H1 (cell line): ENCODE data around the gene SCG2. TPM values are rescaled to one million over a fixed set of nuclear protein-coding genes. Genes with fewer than 3 reads are reported as not detected.

Source experiments
- CTCF ChIA-PET: fragments of 300-600 bp; sonication (Branson Sonifier 250); formaldehyde crosslinking; loops from one replicate; lab custom pipeline; 2021; ENCODE audit not compliant: partially characterized antibody; lab: Charles Lee
- POLR2A ChIA-PET: fragments of 300-600 bp; sonication (Branson Sonifier 250); formaldehyde crosslinking; loops from one replicate; lab custom pipeline; 2021; ENCODE audit warnings: inconsistent platforms; ENCODE audit not compliant: partially characterized antibody; lab: Charles Lee
- DNase-seq, 2 experiments: peaks; one replicate each; pipeline versions ENCODE4 v3.0.0 to v3.0.0-alpha.2; 2010 to 2022; ENCODE audit warnings: low spot score in 2 of 2, low read depth in 1 of 2, mixed read lengths in 1 of 2
- FAIRE-seq: peaks from 2 replicates; lab custom pipeline; 2011; peaks lifted over from hg19 to GRCh38; lab: Jason Lieb, UNC
- H2AFZ ChIP-seq: 2 replicates; pipeline ENCODE4 v1.8.1; 2012; ENCODE audit warnings: low read length, inconsistent platforms
- H2AK5ac ChIP-seq: 2 replicates; pipeline ENCODE4 v1.6.1; 2013; ENCODE audit warnings: low read depth, low read length
- H2BK120ac ChIP-seq: replicated peaks from 2 replicates; pipeline ENCODE3; 2013; ENCODE audit warnings: low read depth, low read length, inconsistent platforms
- H2BK12ac ChIP-seq: 2 replicates; pipeline ENCODE4 v1.6.1; 2013; ENCODE audit warnings: low read depth, low read length
- H2BK15ac ChIP-seq: 2 replicates; pipeline ENCODE4 v1.6.1; 2013; ENCODE audit warnings: low read length
- H2BK20ac ChIP-seq: 2 replicates; pipeline ENCODE4 v1.6.1; 2013; ENCODE audit warnings: low read length
- H2BK5ac ChIP-seq: 2 replicates; pipeline ENCODE4 v1.6.1; 2013; ENCODE audit warnings: low read depth, low read length
- H3K14ac ChIP-seq: 2 replicates; pipeline ENCODE4 v1.6.1; 2013; ENCODE audit warnings: inconsistent platforms; ENCODE audit not compliant: insufficient read length
- H3K18ac ChIP-seq: 2 replicates; pipeline ENCODE4 v1.6.1; 2013; ENCODE audit warnings: low read length; ENCODE audit errors: extremely low read depth
- H3K23ac ChIP-seq: 2 replicates; pipeline ENCODE4 v1.6.1; 2013; ENCODE audit warnings: inconsistent platforms; ENCODE audit not compliant: insufficient read length
- H3K23me2 ChIP-seq: 2 replicates; pipeline ENCODE4 v1.6.1; 2013; ENCODE audit warnings: low read depth, low read length
- H3K27ac ChIP-seq: 2 replicates; pipeline ENCODE4 v1.6.1; 2011; ENCODE audit warnings: low read depth, low read length, inconsistent platforms
- H3K27me3 ChIP-seq, 4 experiments: replicated peaks in 1 of 4; 1 replicate in 1 of 4; 2 replicates in 3 of 4; pipeline versions ENCODE4 v1.6.1 to v1.8.1; 2011 to 2013; ENCODE audit warnings: low read length in 3 of 4, mild to moderate bottlenecking in 3 of 4, inconsistent platforms in 2 of 4, mixed read lengths in 2 of 4, moderate library complexity in 1 of 4; ENCODE audit not compliant: control insufficient read depth in 3 of 4, insufficient read depth in 3 of 4; ENCODE audit errors: extremely low read depth in 1 of 4
- H3K36me3 ChIP-seq, 4 experiments: 2 replicates each; pipeline versions ENCODE4 v1.6.1 to v1.8.1; 2011 to 2013; ENCODE audit warnings: mild to moderate bottlenecking in 4 of 4, low read length in 3 of 4, moderate library complexity in 2 of 4, control low read depth in 1 of 4, inconsistent platforms in 1 of 4; ENCODE audit not compliant: insufficient read depth in 4 of 4, control insufficient read depth in 2 of 4
- H3K4ac ChIP-seq: replicated peaks from 2 replicates; pipeline ENCODE3; 2013; ENCODE audit warnings: low read length, low read depth, mixed read lengths, inconsistent platforms; ENCODE audit not compliant: insufficient read length
- H3K4me1 ChIP-seq, 4 experiments: replicated peaks in 1 of 4; 1 replicate in 1 of 4; 2 replicates in 3 of 4; pipeline versions ENCODE4 v1.6.1 to v1.8.1; 2011 to 2013; ENCODE audit warnings: low read length in 3 of 4, inconsistent platforms in 2 of 4, mixed read lengths in 1 of 4; ENCODE audit not compliant: insufficient read depth in 4 of 4, control insufficient read depth in 3 of 4
- H3K4me2 ChIP-seq, 2 experiments: 2 replicates each; pipeline versions ENCODE4 v1.6.1 to v1.8.1; 2011 to 2013; ENCODE audit warnings: low read depth in 2 of 2, low read length in 2 of 2, control low read depth in 1 of 2, inconsistent platforms in 1 of 2, mild to moderate bottlenecking in 1 of 2; ENCODE audit not compliant: insufficient read depth in 1 of 2
- H3K4me3 ChIP-seq, 4 experiments: fragments of 200-600, 300-600 bp in 1 of 4; sonication (generic), shearing (Covaris generic), sonication (Bioruptor Twin) in 1 of 4; 2 replicates each; pipeline versions ENCODE4 v1.5.1 to v1.8.1; 2011 to 2016; ENCODE audit warnings: low read length in 4 of 4, low read depth in 3 of 4, control low read depth in 2 of 4, inconsistent platforms in 2 of 4, mild to moderate bottlenecking in 2 of 4, mixed read lengths in 1 of 4, moderate library complexity in 1 of 4; ENCODE audit not compliant: insufficient read depth in 2 of 4; ENCODE audit errors: extremely low read depth in 1 of 4
- H3K56ac ChIP-seq: replicated peaks from 2 replicates; pipeline ENCODE3; 2013; ENCODE audit warnings: low read depth, mild to moderate bottlenecking, mixed read lengths, low read length, inconsistent platforms; ENCODE audit not compliant: insufficient read length
- H3K79me1 ChIP-seq: 2 replicates; pipeline ENCODE4 v1.6.1; 2013; ENCODE audit warnings: low read depth, low read length, control low read depth
- H3K79me2 ChIP-seq, 2 experiments: 2 replicates each; pipeline versions ENCODE4 v1.6.1 to v1.8.1; 2012 to 2013; ENCODE audit warnings: low read length in 2 of 2, mild to moderate bottlenecking in 2 of 2, inconsistent platforms in 1 of 2; ENCODE audit not compliant: insufficient read depth in 2 of 2, control insufficient read depth in 1 of 2
- H3K9ac ChIP-seq, 4 experiments: replicated peaks in 1 of 4; 1 replicate in 1 of 4; 2 replicates in 3 of 4; pipeline versions ENCODE4 v1.6.1 to v1.8.1; 2011 to 2013; ENCODE audit warnings: low read depth in 3 of 4, low read length in 3 of 4, control low read depth in 2 of 4, mild to moderate bottlenecking in 2 of 4, moderate library complexity in 2 of 4, inconsistent platforms in 1 of 4; ENCODE audit errors: extremely low read depth in 1 of 4
- H3K9me3 ChIP-seq, 2 experiments: 2 replicates each; pipeline versions ENCODE4 v1.6.1 to v1.8.1; 2012 to 2013; ENCODE audit warnings: mild to moderate bottlenecking in 2 of 2, moderate library complexity in 2 of 2, control low read depth in 1 of 2, inconsistent platforms in 1 of 2, low read depth in 1 of 2, low read length in 1 of 2, mixed read lengths in 1 of 2; ENCODE audit not compliant: insufficient read depth in 2 of 2
- H4K20me1 ChIP-seq, 2 experiments: replicated peaks in 1 of 2; 2 replicates each; pipeline versions ENCODE3 to v1.8.1; 2011 to 2013; ENCODE audit warnings: inconsistent platforms in 2 of 2, low read length in 2 of 2, mild to moderate bottlenecking in 1 of 2; ENCODE audit not compliant: insufficient read depth in 2 of 2, control insufficient read depth in 1 of 2
- H4K5ac ChIP-seq: 2 replicates; pipeline ENCODE4 v1.6.1; 2013; ENCODE audit warnings: low read length, low read depth, mixed read lengths, inconsistent platforms; ENCODE audit not compliant: insufficient read length
- H4K8ac ChIP-seq: 2 replicates; pipeline ENCODE4 v1.8.0; 2013; ENCODE audit warnings: mild to moderate bottlenecking, moderate library complexity, low read length, inconsistent platforms; ENCODE audit not compliant: insufficient read depth; ENCODE audit errors: extremely low read depth
- H4K91ac ChIP-seq: replicated peaks from 2 replicates; pipeline ENCODE3; 2013; ENCODE audit warnings: low read length, mixed read lengths, inconsistent platforms; ENCODE audit not compliant: insufficient read length
- BCL11A ChIP-seq, 2 experiments: IDR thresholded peaks; one replicate each; pipeline ENCODE4 v1.6.1; 2011; ENCODE audit warnings: low read depth in 2 of 2, low read length in 2 of 2, mild to moderate bottlenecking in 2 of 2
- CBX8 ChIP-seq: fragments of 300-800, 300-1000 bp; sonication (generic); IDR thresholded peaks from 2 replicates; pipeline ENCODE4 v1.7.1; 2016; ENCODE audit warnings: low read depth, low read length, borderline replicate concordance
- EP300 ChIP-seq, 2 experiments: IDR thresholded peaks; 1 replicate in 1 of 2; 2 replicates in 1 of 2; pipeline ENCODE4 v1.6.1; 2011 to 2012; ENCODE audit warnings: low read depth in 2 of 2, low read length in 2 of 2, mild to moderate bottlenecking in 2 of 2, borderline replicate concordance in 1 of 2, inconsistent platforms in 1 of 2, moderate library complexity in 1 of 2
- EZH2 ChIP-seq: fragments of 200-600 bp; sonication (generic); IDR thresholded peaks from 2 replicates; pipeline ENCODE4 v1.7.1; 2012; ENCODE audit warnings: low read depth, mild to moderate bottlenecking, moderate library complexity, low read length, inconsistent platforms; ENCODE audit not compliant: severe bottlenecking
- FOSL1 ChIP-seq: IDR thresholded peaks from 2 replicates; pipeline ENCODE4 v1.6.1; 2011; ENCODE audit warnings: mild to moderate bottlenecking, low read depth, low read length, moderate library complexity; ENCODE audit not compliant: insufficient read depth
- MAFK ChIP-seq: IDR thresholded peaks from 2 replicates; pipeline ENCODE4 v1.6.1; 2012; ENCODE audit warnings: low read depth, mild to moderate bottlenecking, improper control_type of control experiment, low read length
- POLR2A ChIP-seq, 2 experiments: IDR thresholded peaks; 1 replicate in 1 of 2; 2 replicates in 1 of 2; pipeline ENCODE4 v1.6.1; 2011; ENCODE audit warnings: low read depth in 2 of 2, low read length in 2 of 2, mild to moderate bottlenecking in 2 of 2; ENCODE audit errors: control extremely low read depth in 1 of 2
- POU5F1 ChIP-seq: IDR thresholded peaks from 2 replicates; pipeline ENCODE4 v1.6.1; 2011; ENCODE audit warnings: low read depth, mild to moderate bottlenecking, low read length, moderate library complexity
- SP1 ChIP-seq: IDR thresholded peaks from 2 replicates; pipeline ENCODE4 v1.6.1; 2011; ENCODE audit warnings: low read depth, low read length
- SP4 ChIP-seq: IDR thresholded peaks from 2 replicates; pipeline ENCODE4 v1.6.1; 2012; ENCODE audit warnings: low read length, inconsistent platforms
- SRF ChIP-seq: IDR thresholded peaks from 2 replicates; pipeline ENCODE4 v1.6.1; 2011; ENCODE audit warnings: mild to moderate bottlenecking, low read depth, low read length, moderate library complexity
- WGBS, 2 experiments: shearing (Covaris generic) in 1 of 2; methylation state at CpG; one replicate each; pipeline versions ENCODE4 v1.1.6 to v1.1.7; 2013 to 2015; ENCODE audit warnings: low lambda C conversion rate in 2 of 2, mixed read lengths in 2 of 2, inconsistent platforms in 1 of 2, low coverage in 1 of 2, missing lambda C conversion rate in 1 of 2; ENCODE audit not compliant: insufficient replicate concordance in 2 of 2, insufficient coverage in 1 of 2, insufficient read length in 1 of 2; ENCODE audit errors: extremely low coverage in 1 of 2, missing lambda C conversion rate in 1 of 2; 5-methylcytosine and 5-hydroxymethylcytosine counted together
- polyA plus RNA-seq, 7 experiments: library from polyadenylated mRNA; depleted of rRNA in 3 of 7; stranded (reverse) in 5 of 7; unstranded in 2 of 7; fragments of >200 nt in 5 of 7; fragments of 200-250 nt in 2 of 7; gene quantifications; 1 replicate in 5 of 7; 2 replicates in 1 of 7; 4 replicates in 1 of 7; pipeline versions ENCODE4 v1.2.1 to v1.2.3, GENCODE V29; 2011 to 2013; ENCODE audit warnings: missing spikeins in 2 of 7, mixed read lengths in 2 of 7
- total RNA-seq: library from RNA; stranded (reverse); fragmentation: NEBNext Ultra II Directional; extraction: Animal tissue kit (Norgen Biotek cat#: 25700); gene quantifications from 2 replicates; pipeline ENCODE4 v1.2.1, GENCODE V29; 2021
- TF ChIP-seq, protein P1 (sequence below): IDR thresholded peaks from 2 replicates; pipeline ENCODE4 v1.6.1; 2012; ENCODE audit warnings: low read length, inconsistent platforms

SCG2 gene
- total and polyA plus RNA-seq, 2 of the 8 experiments (the other 6 are each of a cell fraction or from before 2014, with no cell fraction given): 0.54 to 1.0 TPM

DNA sequence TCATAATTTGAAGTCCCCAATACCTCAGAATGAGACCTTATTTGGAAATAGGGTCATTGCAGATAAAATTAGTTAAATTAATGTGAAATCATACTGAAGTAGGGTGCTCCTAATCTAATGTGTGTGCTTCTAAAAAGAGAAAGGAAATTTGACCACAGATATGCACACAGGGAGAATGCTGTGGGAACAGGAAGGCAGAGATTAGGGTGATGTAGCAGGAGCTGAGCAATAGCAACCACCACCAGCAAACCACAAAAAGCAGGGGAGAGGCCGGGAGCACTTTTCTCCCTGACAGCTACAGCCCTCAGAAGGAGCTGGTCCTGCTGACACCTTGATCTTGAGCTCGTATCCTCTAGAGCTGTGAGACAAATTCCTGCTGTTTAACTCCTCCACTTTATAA, 24.6 kb upstream of the SCG2 start:
- Histone ChIP-seq H2BK20ac (no peak overlapping the region), H3K23me2 (no peaks in the 10 kb centered on the region), H4K91ac (no peak overlapping the region), H2BK120ac (no peak overlapping the region), H3K36me3 (no peaks in the 10 kb centered on the region), H3K23ac (no peak overlapping the region), H3K56ac (no peak overlapping the region), H2BK15ac (no peak overlapping the region), H4K5ac (no peak overlapping the region), H3K18ac (no peak overlapping the region), H2AK5ac (no peak overlapping the region), H3K9me3 (no peaks in the 10 kb centered on the region), H2AFZ (no peak overlapping the region), H3K4ac (no peak overlapping the region), H3K9ac (no peak overlapping the region), H3K14ac (no peak overlapping the region), H2BK12ac (no peak overlapping the region), H3K4me3 (no peak overlapping the region), H3K79me2 (no peaks in the 10 kb centered on the region), H4K20me1 (peaks cover 0 to 8% of the 10 kb centered on the region in 2 experiments), H4K8ac (no peak overlapping the region), H3K4me2 (no peak overlapping the region), H2BK5ac (no peak overlapping the region), H3K27ac (no peak overlapping the region), H3K27me3 (peaks cover 7 to 20% (median 14%) of the 10 kb centered on the region in 4 experiments), H3K4me1 (no peaks in the 10 kb centered on the region), H3K79me1 (no peaks in the 10 kb centered on the region)
- DNase-seq (no peak), FAIRE-seq (no peak)
- 93% methylated on average over 2 of the region's 2 CpGs; no CpG with 5 or more reads in 1 of the 2 experiments for WGBS, 2 experiments
- CTCF ChIA-PET: interaction anchor here (1.2 kb wide), 1 partner anchor 9 kb away, joined by 6 read pairs; no protein-coding TSS in a partner anchor
- POLR2A ChIA-PET: no interaction called here
- TF ChIP-seq EZH2 (no peak), MAFK (no peak), POLR2A (IDR thresholded peaks at IDR 0.05; ENCODE audit: control extremely low read depth in 1 of 2, low read depth in 2 of 2, low read length in 2 of 2) (no peak), SP4 (no peak), FOSL1 (no peak), SP1 (no peak), POU5F1 (no peak), BCL11A (IDR thresholded peaks at IDR 0.05; ENCODE audit: low read depth in 2 of 2, low read length in 2 of 2) (no peak), EP300 (IDR thresholded peaks at IDR 0.05; ENCODE audit: borderline replicate concordance in 1 of 2, low read depth in 2 of 2, low read length in 2 of 2) (no peak), CBX8 (no peak), SRF (no peak)
- TF ChIP-seq, protein P1, sequence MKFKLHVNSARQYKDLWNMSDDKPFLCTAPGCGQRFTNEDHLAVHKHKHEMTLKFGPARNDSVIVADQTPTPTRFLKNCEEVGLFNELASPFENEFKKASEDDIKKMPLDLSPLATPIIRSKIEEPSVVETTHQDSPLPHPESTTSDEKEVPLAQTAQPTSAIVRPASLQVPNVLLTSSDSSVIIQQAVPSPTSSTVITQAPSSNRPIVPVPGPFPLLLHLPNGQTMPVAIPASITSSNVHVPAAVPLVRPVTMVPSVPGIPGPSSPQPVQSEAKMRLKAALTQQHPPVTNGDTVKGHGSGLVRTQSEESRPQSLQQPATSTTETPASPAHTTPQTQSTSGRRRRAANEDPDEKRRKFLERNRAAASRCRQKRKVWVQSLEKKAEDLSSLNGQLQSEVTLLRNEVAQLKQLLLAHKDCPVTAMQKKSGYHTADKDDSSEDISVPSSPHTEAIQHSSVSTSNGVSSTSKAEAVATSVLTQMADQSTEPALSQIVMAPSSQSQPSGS: no peak
